ENCODE results near the gene CCDC183. TPM values are rescaled to one million over a fixed set of nuclear protein-coding genes. Genes with fewer than 3 reads are reported as not detected.
"Not testable (repeated sequence)": the region's sequence is repeated elsewhere in the genome, so short reads cannot be mapped to it uniquely, and the experiment has no call there.

CCDC183 gene
- total and polyA plus RNA-seq, 2 of the 4 experiments (the other 2 are of a cell fraction) = under 0.01 to 0.29 TPM

GRCh38 chr9:136837856-136838277, 41.7 kb downstream of the CCDC183 start:
- H3K23ac ChIP-seq (ENCODE audit: low read depth, low read length); H2AK9ac ChIP-seq (replicated peaks; ENCODE audit: low read depth, low read length, poor library complexity); H4K91ac ChIP-seq (ENCODE audit: insufficient read depth, low read depth, low read length); ATAC-seq (ENCODE audit: low read depth); H4K8ac ChIP-seq (ENCODE audit: low read depth in 2 of 2, low read length in 2 of 2); H3K4me2 ChIP-seq (ENCODE audit: low read depth, low read length); DNase-seq; CTCF ChIA-PET; H3K18ac ChIP-seq (ENCODE audit: low read depth, low read length); H4K5ac ChIP-seq (ENCODE audit: low read depth, low read length); H3K4me3 ChIP-seq (ENCODE audit: insufficient read depth, low read depth, low read length); H2BK20ac ChIP-seq (ENCODE audit: low read depth, low read length); H3K27me3 ChIP-seq (ENCODE audit: control insufficient read depth, insufficient read depth, low read length); H2BK120ac ChIP-seq (ENCODE audit: low read depth, low read length); BruUV-seq (replicated peaks); H3K9me3 ChIP-seq (ENCODE audit: control insufficient read depth, insufficient read depth, low read length); H3K9me1 ChIP-seq (ENCODE audit: insufficient read depth, low read length); H2AK5ac ChIP-seq (ENCODE audit: low read depth, low read length); H3K4me1 ChIP-seq (ENCODE audit: control insufficient read depth, insufficient read depth, low read length); H3K56ac ChIP-seq (ENCODE audit: extremely low read depth, insufficient read depth, low read length); H2AFZ ChIP-seq (replicated peaks; ENCODE audit: low read length, poor library complexity); H3K14ac ChIP-seq (replicated peaks; ENCODE audit: low read depth, low read length); H3K79me1 ChIP-seq (ENCODE audit: low read depth in 1 of 2, low read length in 2 of 2); H2BK15ac ChIP-seq (ENCODE audit: low read depth, low read length); H3K27ac ChIP-seq (ENCODE audit: insufficient read depth, low read length); in situ Hi-C loops (cut with MboI; ENCODE audit: low sequenced_read_pairs); H2BK5ac ChIP-seq (ENCODE audit: low read depth, low read length, poor library complexity, severe bottlenecking); H3K4ac ChIP-seq (ENCODE audit: low read depth, low read length); POLR2A ChIA-PET (ENCODE audit: unreplicated experiment); intact Hi-C loops (cut with micrococcal nuclease); dilution Hi-C loops (cut with HindIII; ENCODE audit: low sequenced_read_pairs, unreplicated experiment); H3K9ac ChIP-seq (ENCODE audit: low read depth, low read length): not testable (repeated sequence)
- Histone ChIP-seq H3K36me3 (ENCODE audit: control insufficient read depth, insufficient read depth, low read length) (peaks cover 17% of the 10 kb centered on the region), H4K20me1 (ENCODE audit: insufficient read depth, low read length) (peaks cover 17% of the 10 kb centered on the region)
- no CpG with 5 or more reads among the region's 15 CpGs for WGBS, 2 experiments (ENCODE audit: extremely low coverage in 2 of 2, insufficient read length in 1 of 2)
